Measurements from ENCODE around the gene HMG20A.

GRCh38 chr15:77503764-77504163, 83.1 kb downstream of the HMG20A start:
- TF ChIP-seq CTCF (IDR thresholded peaks at IDR 0.05 in 8 of 11, conservative IDR thresholded peaks at IDR 0.05 in 3 of 11) (no peak), POLR2A (IDR thresholded peaks at IDR 0.05) (no peak)
